Kidney (tissue), 14 donors: ENCODE results near the gene SUPT20HL2. TPM values are rescaled to one million over a fixed set of nuclear protein-coding genes. Genes with fewer than 3 reads are reported as not detected.
A peak's percentile ranks its signal among the peaks of the same experiment; 100 is the strongest.

ENCODE experiments used
- DNase-seq, 5 donors: peaks; one replicate each; pipeline ENCODE4 v3.0.0-alpha.2; 2013 to 2020
- FAIRE-seq: peaks from 2 replicates; lab custom pipeline; 2012; peaks lifted over from hg19 to GRCh38; lab: Jason Lieb, UNC
- H3K27ac ChIP-seq, 2 donors: one replicate each; pipeline ENCODE4 v1.7.0; 2013; ENCODE audit warnings: low read depth in 2 of 2, low read length in 2 of 2, inconsistent platforms in 1 of 2
- H3K27me3 ChIP-seq: one replicate; pipeline ENCODE4 v1.7.1; 2013; ENCODE audit warnings: low read length, inconsistent platforms; ENCODE audit not compliant: control insufficient read depth, insufficient read depth
- H3K36me3 ChIP-seq, 3 donors: one replicate each; pipeline versions ENCODE4 v1.7.0 to v1.7.1; 2013; ENCODE audit warnings: low read length in 3 of 3, control low read depth in 1 of 3, inconsistent platforms in 1 of 3; ENCODE audit not compliant: insufficient read depth in 3 of 3, control insufficient read depth in 2 of 3
- H3K4me1 ChIP-seq, 3 donors: one replicate each; pipeline versions ENCODE4 v1.7.0 to v1.7.1; 2013; ENCODE audit warnings: low read length in 3 of 3, inconsistent platforms in 1 of 3, low read depth in 1 of 3; ENCODE audit not compliant: control insufficient read depth in 2 of 3, insufficient read depth in 2 of 3
- H3K4me3 ChIP-seq, 3 donors: one replicate each; pipeline versions ENCODE4 v1.7.0 to v1.8.1; 2013; ENCODE audit warnings: low read length in 3 of 3, control low read depth in 1 of 3, inconsistent platforms in 1 of 3
- H3K9ac ChIP-seq, 3 donors: one replicate each; pipeline versions ENCODE4 v1.7.0 to v1.7.1; 2013; ENCODE audit warnings: low read length in 3 of 3, control low read depth in 1 of 3, inconsistent platforms in 1 of 3
- H3K9me3 ChIP-seq, 3 donors: one replicate each; pipeline versions ENCODE4 v1.7.0 to v1.7.1; 2013; ENCODE audit warnings: low read length in 3 of 3, control low read depth in 1 of 3, inconsistent platforms in 1 of 3; ENCODE audit not compliant: control insufficient read depth in 2 of 3, insufficient read depth in 1 of 3
- intact Hi-C: fragments of 100-400 bp; cut with DNase I; formaldehyde crosslinking; loops from one replicate; pipeline ENCODE4 v1.11.1; 2022
- polyA plus RNA-seq: library from polyadenylated mRNA; stranded (reverse); fragments of 350-450 nt; fragmentation: Illumina TruSeq; extraction: RNeasy Lipid Tissue Mini Kit (QIAGEN cat#74804); gene quantifications from one replicate; pipeline ENCODE4 v1.2.3, GENCODE V29; 2014; ENCODE audit warnings: low read depth, low replicate concordance; ENCODE audit not compliant: insufficient read depth
- total RNA-seq: library from RNA; stranded (reverse); fragmentation: NEBNext Ultra II Directional; extraction: Animal tissue kit (Norgen Biotek cat#: 25700); gene quantifications from one replicate; pipeline ENCODE4 v1.2.1, GENCODE V29; 2021
- TF ChIP-seq, protein P1 (sequence below): IDR thresholded peaks from 3 replicates; pipeline ENCODE4 v1.5.1; 2012; ENCODE audit warnings: mild to moderate bottlenecking, moderate library complexity, borderline replicate concordance; ENCODE audit not compliant: insufficient read depth; ENCODE audit errors: extremely low read depth
- donor health status: control.
- donor health status: control.
- donor health status: control.
- donor health status: control.
- donor health status: control.
- donor health status: DM: yes; HTN: yes; CAD: no.
- donor health status: Normal renal cell carcinoma (clear cell type).

Gene SUPT20HL2
- total and polyA plus RNA-seq, 2 donors from 2014 or later, result not detected

DNA sequence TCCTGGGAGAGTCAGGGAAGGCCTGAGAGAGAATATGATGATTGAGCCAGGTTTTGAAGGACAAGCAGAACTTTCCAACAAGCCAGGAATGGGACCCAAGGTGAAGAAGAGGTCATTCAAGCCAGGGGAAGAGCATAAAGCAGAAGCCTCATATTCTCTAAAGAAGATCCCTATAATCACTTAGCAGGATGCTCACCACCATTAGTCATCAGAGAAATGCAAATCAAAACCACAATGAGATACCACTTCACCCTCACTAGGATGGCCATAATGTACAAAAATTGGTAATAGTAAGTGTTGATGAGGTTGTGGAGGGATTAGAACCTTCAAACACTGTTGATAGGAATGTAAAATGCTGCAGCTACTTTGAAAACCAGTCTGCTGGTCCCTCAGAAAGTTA is 26.0 kb upstream of the SUPT20HL2 start:
- no peaks in the 10 kb centered on the region for H3K36me3 ChIP-seq
- H3K27ac ChIP-seq, result no peak overlapping the region
- H3K9ac ChIP-seq, result no peak overlapping the region
- TF ChIP-seq, protein P1, sequence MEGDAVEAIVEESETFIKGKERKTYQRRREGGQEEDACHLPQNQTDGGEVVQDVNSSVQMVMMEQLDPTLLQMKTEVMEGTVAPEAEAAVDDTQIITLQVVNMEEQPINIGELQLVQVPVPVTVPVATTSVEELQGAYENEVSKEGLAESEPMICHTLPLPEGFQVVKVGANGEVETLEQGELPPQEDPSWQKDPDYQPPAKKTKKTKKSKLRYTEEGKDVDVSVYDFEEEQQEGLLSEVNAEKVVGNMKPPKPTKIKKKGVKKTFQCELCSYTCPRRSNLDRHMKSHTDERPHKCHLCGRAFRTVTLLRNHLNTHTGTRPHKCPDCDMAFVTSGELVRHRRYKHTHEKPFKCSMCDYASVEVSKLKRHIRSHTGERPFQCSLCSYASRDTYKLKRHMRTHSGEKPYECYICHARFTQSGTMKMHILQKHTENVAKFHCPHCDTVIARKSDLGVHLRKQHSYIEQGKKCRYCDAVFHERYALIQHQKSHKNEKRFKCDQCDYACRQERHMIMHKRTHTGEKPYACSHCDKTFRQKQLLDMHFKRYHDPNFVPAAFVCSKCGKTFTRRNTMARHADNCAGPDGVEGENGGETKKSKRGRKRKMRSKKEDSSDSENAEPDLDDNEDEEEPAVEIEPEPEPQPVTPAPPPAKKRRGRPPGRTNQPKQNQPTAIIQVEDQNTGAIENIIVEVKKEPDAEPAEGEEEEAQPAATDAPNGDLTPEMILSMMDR, result no peak
- DNase-seq (no peak), FAIRE-seq (no peak)
- H3K27me3 ChIP-seq, result peaks cover 3% of the 10 kb centered on the region
- intact Hi-C loops, result no loop called here
- H3K4me1 ChIP-seq, result no peaks in the 10 kb centered on the region
- H3K4me3 ChIP-seq, result no peak overlapping the region
- H3K9me3 ChIP-seq, result no peaks in the 10 kb centered on the region

DNA sequence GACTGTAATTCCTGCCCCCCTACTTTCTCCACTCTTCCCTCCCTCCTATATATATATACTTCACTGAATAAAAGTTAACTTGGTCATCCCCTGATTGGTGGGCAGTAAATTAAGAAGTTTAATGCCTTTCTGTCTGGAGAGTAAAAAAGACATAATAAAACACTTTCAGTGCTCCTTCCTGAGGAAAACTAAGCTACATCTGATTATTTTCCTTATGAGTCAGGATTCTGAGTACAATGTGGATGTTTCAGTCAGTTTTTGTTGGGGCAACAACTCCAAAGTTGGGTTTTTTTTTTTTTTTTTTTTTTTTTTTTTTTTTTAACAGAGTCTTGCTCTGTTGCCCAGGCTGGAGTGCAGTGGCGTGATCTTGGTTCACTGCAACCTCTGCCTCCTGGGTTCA is 22.0 kb upstream of the SUPT20HL2 start:
- Histone ChIP-seq H3K9ac (no peak overlapping the region), H3K27me3 (no peaks in the 10 kb centered on the region), H3K9me3 (no peaks in the 10 kb centered on the region), H3K36me3 (no peaks in the 10 kb centered on the region), H3K27ac (no peak overlapping the region), H3K4me1 (no peaks in the 10 kb centered on the region), H3K4me3 (no peak overlapping the region)
- TF ChIP-seq, protein P1, result no peak
- DNase-seq (no peak), FAIRE-seq (no peak)
- intact Hi-C loops, result no loop called here

DNA sequence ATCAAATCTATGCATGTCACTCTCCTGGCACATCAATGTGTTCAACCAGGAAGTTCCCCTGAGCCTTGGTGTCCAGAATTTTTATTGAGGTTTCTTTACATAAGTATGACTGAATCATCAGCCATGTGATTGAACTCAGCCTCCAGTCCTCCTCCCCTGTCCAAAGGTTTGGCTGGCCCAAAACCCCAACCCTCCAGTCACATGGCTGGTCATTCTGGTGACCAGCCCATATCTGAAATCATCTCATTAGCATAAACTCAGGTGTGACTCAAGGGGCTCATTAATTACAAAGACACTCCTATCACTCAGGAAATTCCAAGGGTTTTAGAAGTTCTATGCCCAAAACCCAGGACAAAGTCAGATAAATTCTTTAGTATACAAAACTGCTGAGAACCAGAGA is 20.6 kb upstream of the SUPT20HL2 start:
- H3K9me3 ChIP-seq, result no peaks in the 10 kb centered on the region
- no peaks in the 10 kb centered on the region for H3K4me1 ChIP-seq
- FAIRE-seq, result no peak
- H3K4me3 ChIP-seq, result no peak overlapping the region
- H3K27ac ChIP-seq, result no peak overlapping the region
- no peaks in the 10 kb centered on the region for H3K27me3 ChIP-seq
- H3K36me3 ChIP-seq, result no peaks in the 10 kb centered on the region
- no peak overlapping the region for H3K9ac ChIP-seq
- TF ChIP-seq, protein P1, result no peak
- intact Hi-C loops, result no loop called here
- no peak for DNase-seq

- intact Hi-C loops, result no loop called here
- H3K4me1 ChIP-seq, result no peaks in the 10 kb centered on the region
- TF ChIP-seq, protein P1, result no peak
- H3K9ac ChIP-seq, result no peak overlapping the region
- H3K27ac ChIP-seq, result no peak overlapping the region
- DNase-seq (no peak), FAIRE-seq (peak; percentile 57)
- H3K4me3 ChIP-seq, result no peak overlapping the region
- H3K27me3 ChIP-seq, result no peaks in the 10 kb centered on the region
- H3K9me3 ChIP-seq, result no peaks in the 10 kb centered on the region
- no peaks in the 10 kb centered on the region for H3K36me3 ChIP-seq
Measured at GRCh38 chrX:24333371-24333770, 19.5 kb upstream of the SUPT20HL2 start.
